Measurements from ENCODE around the gene CYYR1.
"Not testable (repeated sequence)": the region's sequence is repeated elsewhere in the genome, so short reads cannot be mapped to it uniquely, and the experiment has no call there.

CYYR1 gene

GRCh38 chr21:26487981-26488480, 85.1 kb downstream of the CYYR1 start:
- no peak for DNase-seq

DNA sequence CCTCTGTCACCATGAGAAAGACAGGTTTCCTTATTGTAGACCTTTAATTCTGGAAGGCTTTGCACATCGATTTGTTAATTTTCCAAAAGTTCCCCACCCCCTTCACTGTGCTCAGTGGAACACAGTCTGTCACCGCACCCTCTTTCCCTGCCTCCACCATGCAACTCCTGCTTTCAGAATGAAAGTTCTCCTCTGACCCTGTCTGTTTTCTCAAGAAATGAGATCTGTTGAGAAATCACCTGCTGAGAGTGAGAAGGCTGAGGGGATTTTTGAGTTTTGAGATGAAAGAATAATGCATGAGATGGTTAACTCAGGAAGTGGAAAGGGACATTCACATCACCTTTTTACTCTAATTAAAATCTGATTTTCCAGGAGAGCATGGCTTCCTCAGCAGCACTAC, 99.6 kb downstream of the CYYR1 start:
- DNase-seq, result no peak

DNA sequence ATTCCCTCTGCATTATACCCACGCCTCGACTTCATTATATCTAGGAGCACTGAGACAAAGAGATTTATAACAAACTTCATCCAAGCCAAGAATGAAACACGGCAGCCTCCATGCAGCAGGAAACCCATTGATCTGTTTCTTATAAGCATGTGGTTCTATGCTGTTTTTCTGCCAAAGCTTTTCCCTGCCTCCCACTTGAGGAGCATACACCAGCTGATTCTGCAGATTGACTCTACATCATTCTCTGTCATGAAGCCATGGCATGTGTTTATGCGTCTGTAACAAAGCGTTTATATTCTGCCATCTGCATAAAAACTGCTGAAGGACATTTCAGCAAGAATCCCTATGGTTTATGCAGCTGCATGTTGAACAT, 102.0 kb downstream of the CYYR1 start:
- no peak for DNase-seq

DNA sequence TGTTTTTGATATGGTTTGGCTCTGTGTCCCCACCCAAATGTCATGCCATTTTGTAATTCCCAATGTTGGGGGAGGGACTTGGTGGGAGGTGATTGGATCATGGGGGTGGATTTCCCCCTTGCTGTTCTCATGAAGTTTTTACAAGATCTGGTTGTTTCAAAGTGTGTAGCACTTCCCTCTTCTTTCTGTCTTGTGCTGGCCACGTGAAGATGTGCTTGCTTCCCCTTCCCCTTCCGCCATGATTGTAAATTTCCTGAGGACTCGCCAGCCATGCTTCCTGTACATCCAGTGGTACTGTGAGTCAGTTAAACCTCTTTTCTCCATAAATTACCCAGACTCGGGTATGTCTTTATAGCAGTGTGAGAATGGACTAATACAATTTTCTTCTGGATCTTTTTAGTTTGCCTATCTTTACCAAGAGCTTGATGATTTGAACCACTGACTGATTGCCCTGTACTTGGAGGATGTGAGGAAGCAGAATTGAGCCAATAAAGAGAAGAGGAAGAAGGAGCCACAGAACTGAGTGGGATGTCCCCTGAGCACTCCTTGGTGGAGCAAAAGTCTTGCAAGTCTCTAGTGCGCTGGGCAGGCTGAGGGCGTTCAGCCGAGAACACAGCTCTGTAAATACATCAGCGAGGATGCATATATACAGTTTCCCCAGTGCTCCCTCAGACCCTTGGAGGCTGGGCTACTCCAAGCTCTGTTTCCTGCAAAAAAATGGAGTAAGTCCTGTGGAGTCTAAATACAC, 102.6 kb downstream of the CYYR1 start:
- no peak for DNase-seq

DNA sequence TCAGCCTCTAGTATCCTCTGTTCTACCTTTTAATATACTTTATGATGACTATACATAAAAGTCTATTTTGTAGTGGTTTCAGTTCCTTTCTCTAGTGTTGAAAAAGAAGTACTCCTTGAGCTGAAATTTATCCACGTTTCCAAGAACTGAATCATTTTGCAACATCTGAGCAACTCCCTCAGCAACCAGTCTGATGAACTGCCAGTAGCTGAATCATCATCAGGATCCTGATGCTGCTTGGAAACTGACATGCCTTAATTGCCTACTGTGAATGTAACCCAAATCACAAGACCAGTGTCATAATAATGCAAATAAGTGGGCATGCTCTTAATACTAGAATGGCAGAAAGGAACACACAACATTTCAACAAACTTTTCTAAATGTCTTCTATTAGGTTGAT, 103.3 kb downstream of the CYYR1 start:
- no peak for DNase-seq

DNA sequence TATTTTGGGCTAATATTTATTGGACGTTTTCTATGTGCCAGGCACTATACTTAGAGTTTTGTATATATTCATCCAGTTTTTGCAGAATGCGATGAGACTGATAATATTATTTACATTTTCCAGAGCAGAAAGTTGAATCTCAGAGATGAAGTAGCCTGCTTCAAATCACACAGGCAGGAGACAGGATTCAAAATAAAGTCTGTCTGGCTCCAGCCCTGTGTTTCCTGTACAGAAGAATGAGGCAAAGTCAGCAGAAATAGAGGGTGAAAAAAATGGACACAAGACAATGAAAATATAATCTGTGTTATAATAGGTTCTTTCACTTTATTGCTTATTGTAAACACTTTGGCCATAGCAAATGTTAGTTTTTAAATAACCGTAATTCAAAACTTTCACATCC, 107.2 kb downstream of the CYYR1 start:
- DNase-seq, result no peak

DNA sequence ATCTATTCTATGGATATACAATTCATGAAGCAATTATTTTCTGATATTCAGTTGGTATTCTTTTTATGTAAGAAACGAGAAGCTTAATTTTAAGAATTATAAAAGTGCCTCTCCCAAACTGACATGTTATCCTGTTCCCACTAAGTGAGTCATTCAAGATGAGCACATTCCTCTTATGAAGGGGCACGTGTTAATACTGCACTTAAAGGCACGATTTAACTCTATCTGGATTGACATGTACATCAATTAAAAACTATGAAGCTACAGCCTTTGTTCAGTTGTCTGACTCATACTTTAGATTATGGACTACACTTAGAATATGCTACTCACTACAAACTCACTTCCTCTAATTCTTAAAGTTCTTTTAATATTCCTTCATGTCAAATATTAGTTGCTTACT, 111.6 kb downstream of the CYYR1 start:
- DNase-seq, result no peak

- no peak for DNase-seq
Observed at GRCh38 chr21:26460621-26461020, 112.5 kb downstream of the CYYR1 start.

DNA sequence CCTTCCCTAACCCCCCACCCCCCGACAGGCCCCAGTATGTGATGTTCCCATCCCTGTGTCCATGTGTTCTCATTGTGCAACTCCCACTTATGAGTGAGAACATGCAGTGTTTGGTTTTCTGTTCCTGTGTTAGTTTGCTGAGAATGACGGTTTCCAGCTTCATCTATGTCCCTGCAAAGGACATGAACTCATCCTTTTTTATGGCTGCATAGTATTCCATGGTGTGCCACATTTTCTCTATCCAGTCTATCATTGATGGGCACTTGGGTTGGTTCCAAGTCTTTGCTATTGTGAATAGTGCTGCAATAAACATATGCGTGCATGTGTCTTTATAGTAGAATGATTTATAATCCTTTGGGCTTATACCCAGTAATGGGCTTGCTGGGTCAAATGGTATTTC, 114.2 kb downstream of the CYYR1 start:
- DNase-seq, result not testable (repeated sequence)

GRCh38 chr21:26457817-26458216, 115.3 kb downstream of the CYYR1 start:
- no peak for DNase-seq

DNA sequence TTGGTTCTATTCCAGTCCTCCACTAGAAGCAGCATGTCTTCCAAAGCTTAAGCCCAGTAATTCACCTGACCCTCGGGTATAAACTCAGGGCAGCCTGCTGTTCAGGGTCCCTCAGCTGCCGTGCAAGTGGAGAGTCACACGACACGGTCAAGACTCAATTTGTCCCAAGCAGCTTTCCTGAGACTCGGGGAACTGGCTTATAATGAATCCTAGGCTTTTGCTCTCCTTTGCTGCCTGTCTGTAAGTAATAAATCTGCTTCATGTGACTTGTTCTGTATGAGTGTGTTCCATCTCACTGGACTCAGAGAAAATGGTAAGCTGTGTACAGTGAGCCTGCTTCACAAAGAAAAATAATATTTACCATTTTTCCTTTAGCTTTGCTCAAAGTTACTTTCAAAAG, 119.8 kb downstream of the CYYR1 start:
- no peak for DNase-seq

- DNase-seq, result no peak
Observed at GRCh38 chr21:26451081-26451740, 121.9 kb downstream of the CYYR1 start.

- no peak for DNase-seq
Observed at GRCh38 chr21:26449161-26449560, 123.9 kb downstream of the CYYR1 start.

- no peak for DNase-seq
Observed at GRCh38 chr21:26448751-26449150, 124.3 kb downstream of the CYYR1 start.

- no peak for DNase-seq
Observed at GRCh38 chr21:26447932-26448475, 125.1 kb downstream of the CYYR1 start.

GRCh38 chr21:26445440-26445839, 127.6 kb downstream of the CYYR1 start:
- DNase-seq, result no peak

- DNase-seq, result no peak
Observed at GRCh38 chr21:26444646-26445045, 128.4 kb downstream of the CYYR1 start.

DNA sequence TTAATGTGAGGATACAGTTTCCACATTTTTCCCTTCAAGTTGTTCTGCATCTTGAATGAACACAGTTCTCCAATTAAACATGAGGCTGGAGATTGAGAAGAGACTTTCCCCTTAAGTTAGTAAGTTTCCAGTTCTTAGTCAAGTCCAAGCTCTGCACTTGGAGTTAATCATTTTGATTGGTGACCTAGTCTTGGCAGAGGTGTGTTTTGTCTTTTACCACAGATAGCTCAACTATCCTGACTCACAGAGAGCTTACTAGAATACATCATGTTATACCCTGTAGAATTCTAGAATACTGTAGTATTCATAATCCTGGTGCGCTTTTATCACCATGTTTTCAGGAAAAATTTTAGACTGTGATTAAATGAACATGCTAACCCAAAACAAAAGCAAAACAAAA, 129.2 kb downstream of the CYYR1 start:
- no peak for DNase-seq

GRCh38 chr21:26443291-26443690, 129.8 kb downstream of the CYYR1 start:
- DNase-seq, result no peak

GRCh38 chr21:26441149-26441548, 131.9 kb downstream of the CYYR1 start:
- no peak for DNase-seq

DNA sequence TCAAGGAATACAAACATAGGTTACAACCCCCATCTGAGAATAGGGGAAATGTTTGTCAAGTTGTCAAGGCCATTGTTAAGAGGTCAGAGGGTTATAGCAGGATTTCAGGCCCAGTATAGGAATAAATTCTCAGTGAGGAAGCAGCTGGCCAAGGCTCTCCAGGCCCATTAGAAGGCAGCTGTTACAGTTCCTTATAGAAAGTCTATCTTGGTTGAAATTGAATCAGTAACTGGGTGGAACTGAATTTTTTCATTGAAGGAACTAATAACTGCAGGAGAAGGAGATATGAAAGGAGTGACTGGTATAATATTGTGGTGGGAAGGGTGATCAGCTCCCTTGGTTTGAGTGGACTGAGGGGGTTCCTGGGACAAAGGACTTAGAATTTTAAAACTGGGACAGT, 134.1 kb downstream of the CYYR1 start:
- no peak for DNase-seq

DNA sequence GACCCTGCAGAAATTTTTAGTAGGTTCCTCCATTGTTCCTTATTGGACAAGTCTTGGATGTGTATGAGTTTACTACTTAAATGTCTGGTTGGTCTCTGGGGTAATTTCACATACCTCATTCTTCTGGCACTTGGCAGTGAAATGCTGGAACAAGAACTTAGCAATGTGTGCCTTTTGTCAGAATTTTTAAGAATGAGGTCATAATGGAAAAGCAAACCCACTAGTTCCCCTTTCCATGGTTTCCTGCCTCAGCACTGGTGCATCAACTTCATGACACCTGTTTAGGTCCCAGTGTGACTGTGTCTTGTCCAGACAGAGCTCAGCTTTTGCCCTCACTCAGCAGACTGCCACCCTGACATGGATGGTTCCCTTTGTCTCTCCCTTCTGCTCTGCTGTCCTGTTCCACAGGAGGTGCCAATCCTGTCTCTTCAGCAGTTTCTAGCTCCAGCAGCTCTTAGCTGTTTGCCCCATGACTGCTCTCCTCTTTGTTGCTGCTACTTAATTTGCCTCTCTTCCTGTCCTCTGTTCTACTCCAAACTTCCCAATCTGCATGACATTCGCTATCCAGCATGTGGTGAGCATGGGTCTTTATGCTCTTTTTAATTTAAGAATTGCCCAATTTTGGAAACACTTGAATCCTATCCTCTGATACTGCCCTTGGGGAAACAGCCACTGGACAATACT, 135.6 kb downstream of the CYYR1 start:
- DNase-seq, result no peak

DNA sequence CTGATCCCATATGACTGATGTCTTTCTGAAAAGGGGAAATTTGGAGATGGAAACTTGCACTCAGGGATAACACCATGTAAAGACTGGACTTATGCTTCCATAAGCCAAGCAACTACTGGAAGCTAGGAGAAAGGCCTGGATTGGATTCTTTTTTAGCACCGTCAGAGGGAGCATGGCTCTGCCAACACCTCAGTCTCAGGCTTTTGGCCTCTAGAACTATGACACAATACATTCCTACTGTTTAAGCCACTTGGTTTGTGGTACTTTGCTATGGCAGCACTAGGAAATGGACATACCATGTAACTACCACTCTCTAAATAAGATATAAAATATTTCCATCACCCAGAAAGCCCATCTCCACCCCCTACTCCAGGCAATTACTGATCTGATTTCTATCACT, 139.7 kb downstream of the CYYR1 start:
- DNase-seq, result no peak

DNA sequence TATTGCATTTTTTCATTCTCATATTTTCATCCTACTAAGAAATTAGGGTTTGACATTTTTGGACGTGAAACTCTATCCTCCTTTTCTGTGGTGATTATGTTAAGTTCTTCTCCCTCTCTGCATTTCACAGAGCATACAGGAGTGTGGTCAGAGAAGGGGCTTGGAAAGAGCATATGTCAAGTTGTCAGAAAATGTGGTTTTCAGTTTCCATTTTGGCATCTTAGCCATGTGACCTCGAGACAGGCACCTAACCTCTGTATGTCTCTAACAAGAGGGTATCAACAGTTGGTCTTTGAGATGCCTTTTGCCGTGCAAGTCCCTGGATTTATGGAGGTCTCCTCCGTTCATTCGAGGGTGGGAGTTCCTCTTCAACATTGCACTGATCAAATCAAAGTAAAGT, 140.7 kb downstream of the CYYR1 start:
- DNase-seq, result no peak
